Muscle of back (tissue), 13 donors: Measurements from ENCODE around the gene DUSP18. TPM values are rescaled to one million over a fixed set of nuclear protein-coding genes. Genes with fewer than 3 reads are reported as not detected.
"Not testable (repeated sequence)": the region's sequence is repeated elsewhere in the genome, so short reads cannot be mapped to it uniquely, and the experiment has no call there.

Experiments
- DNase-seq, 3 donors: peaks; one replicate each; pipeline versions ENCODE4 v3.0.0 to v3.0.0-alpha.2; 2013
- long read RNA-seq, 9 donors: transcript quantifications; one replicate each; lab custom pipeline, GENCODE V29; 2026
- polyA plus RNA-seq, 10 donors: library from polyadenylated mRNA; unstranded; fragments of 120-200 nt; gene quantifications; one replicate each; pipeline ENCODE4 v1.2.1, GENCODE V29; 2013; ENCODE audit not compliant: insufficient read length in 10 of 10

DUSP18 gene
- 1 to 10 TPM; 3.0 to 6.4 (median 3.5) TPM for polyA plus RNA-seq
- long read RNA-seq, donor 1, result 0 reads
- long read RNA-seq, donor 2, partial matches to known transcripts, result 0 of 1 reads
- long read RNA-seq, donor 2, other reads (novel, unspliced or antisense), result 0 of 1 reads
- long read RNA-seq, donor 3, result 0 reads
- long read RNA-seq, donor 4, result 0 reads
- long read RNA-seq, donor 5, partial matches to known transcripts, result 0 of 1 reads
- long read RNA-seq, donor 5, other reads (novel, unspliced or antisense), result 0 of 1 reads
- long read RNA-seq, donor 6, partial matches to known transcripts, result 0 of 1 reads
- long read RNA-seq, donor 6, other reads (novel, unspliced or antisense), result 0 of 1 reads
- long read RNA-seq, donor 7, partial matches to known transcripts, result 0 of 1 reads
- long read RNA-seq, donor 7, other reads (novel, unspliced or antisense), result 0 of 1 reads
- long read RNA-seq, donor 8, partial matches to known transcripts, result 0 of 1 reads
- long read RNA-seq, donor 8, other reads (novel, unspliced or antisense), result 0 of 1 reads
- long read RNA-seq, donor 9, result 0 reads

- peak; percentile 82 to 96 (median 91) for DNase-seq
Measured at GRCh38 chr22:30667494-30668385, at the start of gene DUSP18. Gene DUSP18, minus strand, starts transcription at chr22:30667875. Its CDS starts 3,872 bp downstream, at chr22:30664003.

DNA sequence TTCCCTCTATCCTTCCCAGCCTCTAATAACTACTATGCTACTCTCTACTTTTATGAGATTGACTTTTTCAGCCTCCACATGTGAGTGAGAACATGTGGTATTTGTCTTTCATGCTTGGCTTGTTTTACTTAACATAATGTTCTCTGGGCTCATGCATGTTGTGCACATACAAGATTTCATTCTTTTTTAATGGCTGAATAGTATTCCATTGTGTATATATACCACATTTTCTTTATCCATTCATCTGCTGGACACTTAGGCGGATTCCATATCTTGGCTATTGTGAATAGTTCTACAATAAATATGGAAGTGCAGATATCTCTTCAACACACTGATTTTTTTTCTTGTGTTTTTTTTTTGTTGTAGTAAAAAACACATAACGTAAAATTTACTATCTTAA lies 46.4 kb upstream of the DUSP18 start:
- no peak for DNase-seq

DNA sequence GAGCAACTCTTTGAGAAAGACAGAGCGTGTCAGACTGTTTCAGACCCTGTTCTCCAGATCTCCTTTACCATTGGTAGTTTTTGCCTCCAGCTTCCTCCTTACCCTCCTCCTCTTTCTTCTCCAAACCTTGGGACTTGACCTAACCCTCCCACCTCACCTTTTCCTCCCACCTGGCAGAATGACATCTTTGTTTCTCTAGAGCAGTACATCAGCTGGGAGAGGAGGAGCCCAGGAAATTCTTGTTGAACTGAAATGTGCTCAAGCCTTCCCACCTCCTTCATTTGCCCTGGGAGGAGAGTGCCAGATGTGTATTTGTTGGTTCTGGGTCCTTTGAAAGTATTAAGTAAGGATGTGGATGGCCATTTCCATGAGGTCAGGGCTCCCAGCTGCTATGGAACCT lies 44.4 kb upstream of the DUSP18 start:
- DNase-seq, result no peak

DNA sequence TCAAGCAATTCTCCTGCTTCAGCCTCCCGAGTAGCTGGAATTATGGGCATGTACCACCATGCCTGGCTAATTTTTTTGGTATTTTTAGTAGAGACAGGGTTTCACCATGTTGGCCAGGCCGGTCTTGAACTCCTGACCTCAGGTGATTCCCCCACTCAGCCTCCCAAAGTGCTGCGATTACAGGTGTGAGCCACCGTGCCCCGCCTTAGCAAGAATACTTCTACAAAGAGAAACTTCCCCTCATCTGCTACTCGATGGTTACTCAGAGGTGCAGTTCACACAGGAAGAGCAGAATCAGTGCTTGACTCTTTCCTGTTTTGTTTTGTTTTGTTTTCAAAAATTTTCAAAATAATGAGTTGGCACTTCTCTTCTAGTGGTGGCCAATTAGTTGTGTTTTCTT lies 42.3 kb upstream of the DUSP18 start:
- not testable (repeated sequence) for DNase-seq

DNA sequence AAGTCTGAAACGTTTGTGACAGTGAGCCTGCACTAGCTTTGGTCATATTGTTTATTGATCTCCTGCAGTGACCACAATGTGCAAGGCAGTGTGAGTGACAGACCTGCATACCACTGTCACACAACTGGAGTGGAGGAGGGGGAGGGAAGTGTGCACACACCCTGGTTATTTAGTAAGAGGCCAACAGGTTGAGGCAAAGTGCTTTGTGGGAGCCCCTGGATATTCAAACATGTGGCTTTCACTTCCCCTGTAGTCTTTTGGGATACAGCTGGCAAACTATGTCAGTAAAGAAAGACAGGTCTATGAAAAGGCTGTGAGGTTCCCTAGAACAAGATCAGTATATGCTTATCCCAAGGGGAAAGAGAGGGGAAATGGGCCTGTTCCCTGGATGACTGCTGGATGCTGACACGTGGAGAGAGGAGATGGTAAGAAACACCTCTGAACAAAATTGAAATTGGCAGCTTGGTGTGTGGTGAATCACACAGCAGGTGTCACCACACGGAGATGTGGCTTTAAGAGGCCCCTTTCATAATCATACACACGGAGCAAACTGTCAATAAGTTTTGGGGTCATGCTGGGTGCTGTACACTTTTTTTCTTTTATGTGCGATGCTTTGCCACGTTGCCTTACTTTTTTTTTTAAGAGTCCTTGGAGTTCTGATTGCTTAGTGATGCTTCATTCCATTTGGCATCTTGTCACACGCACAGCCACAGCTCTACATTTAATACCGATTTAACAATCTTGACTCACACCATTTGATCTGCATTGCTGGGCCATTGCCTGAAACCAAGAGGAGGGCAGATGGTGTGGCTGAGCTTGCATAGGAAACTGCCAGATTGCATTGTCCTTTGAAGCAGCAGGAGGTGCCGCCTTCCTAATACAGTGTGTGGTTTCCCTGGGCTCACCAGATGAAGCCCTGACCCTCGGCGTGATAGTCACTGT lies 38.3 kb upstream of the DUSP18 start:
- DNase-seq, result peak in 1 of 3 donors; percentile 61

GRCh38 chr22:30704978-30705377 lies 37.3 kb upstream of the DUSP18 start:
- no peak for DNase-seq

DNA sequence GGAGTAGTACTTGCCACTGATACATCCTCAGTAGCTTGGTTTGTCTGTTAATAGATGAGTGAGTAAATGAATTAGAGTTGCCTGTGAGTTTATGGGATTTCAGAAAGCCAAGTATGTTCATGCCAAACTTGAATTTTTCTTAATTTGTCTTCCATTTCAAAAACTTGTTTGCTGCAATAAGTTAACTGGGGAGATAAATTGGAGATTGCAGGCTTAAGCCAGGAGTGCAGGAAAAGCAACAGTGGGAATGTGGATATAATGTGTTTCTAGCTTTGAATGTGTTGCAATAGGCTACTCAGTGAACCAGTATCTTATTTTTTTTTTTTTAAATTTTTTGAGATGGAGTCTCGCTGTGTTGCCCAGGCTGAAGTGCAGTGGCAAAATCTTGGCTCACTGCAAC lies 35.2 kb upstream of the DUSP18 start:
- DNase-seq, result no peak

GRCh38 chr22:30701872-30702271 lies 34.2 kb upstream of the DUSP18 start:
- DNase-seq, result no peak

DNA sequence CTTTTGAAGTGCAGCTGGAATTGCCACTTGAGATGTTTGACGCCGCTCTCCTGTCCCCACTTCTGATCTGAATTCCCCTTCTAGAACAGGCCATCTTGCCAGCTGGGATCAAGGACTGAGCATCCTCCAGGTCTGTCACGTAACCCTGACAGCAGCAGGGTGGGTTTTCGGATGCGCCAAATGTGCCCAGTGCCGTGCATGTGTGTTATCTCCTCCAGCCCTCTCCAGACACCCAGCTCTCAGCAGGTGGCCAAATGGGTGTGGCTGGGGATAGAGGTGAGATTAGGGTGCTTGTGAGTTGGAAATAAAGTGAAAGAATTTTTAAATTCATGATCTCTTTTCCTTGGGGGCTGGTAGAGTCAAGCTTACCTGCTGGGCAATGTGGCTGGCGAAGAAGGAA lies 30.3 kb upstream of the DUSP18 start:
- DNase-seq, result no peak

DNA sequence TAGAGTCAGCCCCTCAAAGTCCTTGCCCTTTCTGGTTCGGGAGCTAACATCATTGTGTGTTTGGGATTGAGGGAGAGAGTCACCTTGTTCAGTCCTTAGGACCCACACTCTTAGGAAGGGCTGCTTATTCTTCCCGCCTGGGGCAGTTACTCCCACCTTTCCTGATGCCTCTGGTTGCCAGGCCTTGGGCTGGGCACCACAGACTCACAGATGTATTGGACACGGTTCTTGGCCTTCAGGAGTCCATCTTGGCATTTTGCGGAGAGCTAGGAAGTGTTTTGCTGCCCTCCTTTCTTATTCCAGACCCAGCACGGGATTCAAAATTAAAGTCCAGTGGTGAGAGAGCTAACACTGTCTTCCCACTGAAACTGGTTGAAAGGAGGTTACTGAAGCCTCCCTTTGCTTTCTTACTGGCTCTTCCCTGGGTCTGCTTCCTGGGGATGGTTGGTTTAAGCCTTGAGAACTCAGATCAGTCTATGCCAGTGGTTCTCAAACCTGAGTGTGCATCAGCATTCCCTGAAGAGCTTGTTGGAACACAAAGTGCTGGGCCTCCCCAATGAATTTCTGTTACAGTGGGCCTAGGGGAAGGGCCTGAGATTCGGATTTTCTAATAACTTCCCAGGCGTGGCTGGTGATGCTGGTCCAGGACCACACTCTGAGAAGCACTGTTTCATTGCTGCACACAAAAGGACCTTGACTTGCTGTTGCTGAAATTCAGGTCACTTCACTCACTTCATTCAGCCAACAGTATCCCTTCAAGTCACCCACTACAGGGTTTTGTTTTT lies 28.4 kb upstream of the DUSP18 start:
- DNase-seq, result no peak

- DNase-seq, result no peak
Measured at GRCh38 chr22:30695351-30695851, 27.7 kb upstream of the DUSP18 start.

GRCh38 chr22:30694640-30695350 lies 27.1 kb upstream of the DUSP18 start, which contains the start of gene OSBP2:
Gene OSBP2, plus strand, starts transcription at chr22:30694874. Its CDS starts 36 bp downstream, at chr22:30694910.
- peak in 2 of 3 donors; percentile 23 to 47 for DNase-seq

GRCh38 chr22:30694171-30694639 lies 26.5 kb upstream of the DUSP18 start:
- peak in 2 of 3 donors; percentile 18 to 63 for DNase-seq

GRCh38 chr22:30691204-30691603 lies 23.5 kb upstream of the DUSP18 start:
- DNase-seq, result no peak

- no peak for DNase-seq
Measured at GRCh38 chr22:30689622-30690021, 21.9 kb upstream of the DUSP18 start.

GRCh38 chr22:30687358-30687757 lies 19.7 kb upstream of the DUSP18 start:
- DNase-seq, result no peak

GRCh38 chr22:30685178-30685577 lies 17.5 kb upstream of the DUSP18 start:
- DNase-seq, result no peak

- no peak for DNase-seq
Measured at GRCh38 chr22:30681831-30682230, 14.2 kb upstream of the DUSP18 start.
